Measurements from ENCODE around the gene KRTAP20-2. TPM values are rescaled to one million over a fixed set of nuclear protein-coding genes. Genes with fewer than 3 reads are reported as not detected.

The KRTAP20-2 gene
- total RNA-seq, 2 experiments from 2014 or later = not detected

Other genes with a start within 250 kb of the KRTAP20-2 start
- gene KRTAP13-1, start 239.2 kb upstream of the KRTAP20-2 start, total RNA-seq = not detected
- gene KRTAP13-3, start 209.3 kb upstream of the KRTAP20-2 start, total RNA-seq = not detected
- not detected for gene KRTAP13-4, start 205.0 kb upstream of the KRTAP20-2 start, total RNA-seq
- gene KRTAP15-1, start 194.9 kb upstream of the KRTAP20-2 start, total RNA-seq = not detected
- gene KRTAP19-1, start 154.8 kb upstream of the KRTAP20-2 start, total RNA-seq = not detected
- not detected for gene KRTAP19-2, start 147.8 kb upstream of the KRTAP20-2 start, total RNA-seq
- not detected for gene KRTAP19-3, start 143.2 kb upstream of the KRTAP20-2 start, total RNA-seq
- gene KRTAP19-4, start 138.0 kb upstream of the KRTAP20-2 start, total RNA-seq = not detected
- not detected for gene KRTAP19-5, start 133.1 kb upstream of the KRTAP20-2 start, total RNA-seq
- not detected for gene KRTAP19-6, start 93.3 kb upstream of the KRTAP20-2 start, total RNA-seq
- gene KRTAP19-7, start 73.9 kb upstream of the KRTAP20-2 start, total RNA-seq = not detected
- not detected for gene KRTAP22-2, start 44.8 kb upstream of the KRTAP20-2 start, total RNA-seq
- gene KRTAP6-3, start 42.8 kb upstream of the KRTAP20-2 start, total RNA-seq = not detected
- not detected for gene KRTAP6-2, start 36.3 kb upstream of the KRTAP20-2 start, total RNA-seq
- gene KRTAP22-1, start 34.1 kb upstream of the KRTAP20-2 start, total RNA-seq = not detected
- not detected for gene KRTAP6-1, start 21.3 kb upstream of the KRTAP20-2 start, total RNA-seq
- not detected for gene KRTAP20-1, start 18.8 kb upstream of the KRTAP20-2 start, total RNA-seq
- gene KRTAP20-4, start 14.6 kb upstream of the KRTAP20-2 start, total RNA-seq = not detected
- not detected for gene KRTAP20-3, start 7.7 kb downstream of the KRTAP20-2 start, total RNA-seq
- gene KRTAP21-3, start 83.6 kb downstream of the KRTAP20-2 start, total RNA-seq = not detected
- not detected for gene KRTAP21-2, start 112.1 kb downstream of the KRTAP20-2 start, total RNA-seq
- not detected for gene KRTAP21-1, start 120.2 kb downstream of the KRTAP20-2 start, total RNA-seq
- not detected for gene KRTAP8-1, start 178.1 kb downstream of the KRTAP20-2 start, total RNA-seq
- not detected for gene KRTAP7-1, start 194.6 kb downstream of the KRTAP20-2 start, total RNA-seq
- gene KRTAP11-1, start 246.4 kb downstream of the KRTAP20-2 start, total RNA-seq = not detected